DMS53 treated with DMSO at 0.1 percent for 48 hours (cell line): Measurements from ENCODE around the gene CAMK2B.

Experiments
- DNase-seq: peaks from one replicate; lab custom pipeline; 2025; ENCODE audit not compliant: unreplicated experiment; lab: John Stamatoyannopoulos, UW

Gene CAMK2B

GRCh38 chr7:44258423-44258760 is 67.0 kb downstream of the CAMK2B start:
- DNase-seq = no peak

- DNase-seq = peak; percentile 81
Measured at GRCh38 chr7:44257618-44258422, 67.6 kb downstream of the CAMK2B start.

- no peak for DNase-seq
Measured at GRCh38 chr7:44257213-44257612, 68.2 kb downstream of the CAMK2B start.

DNA sequence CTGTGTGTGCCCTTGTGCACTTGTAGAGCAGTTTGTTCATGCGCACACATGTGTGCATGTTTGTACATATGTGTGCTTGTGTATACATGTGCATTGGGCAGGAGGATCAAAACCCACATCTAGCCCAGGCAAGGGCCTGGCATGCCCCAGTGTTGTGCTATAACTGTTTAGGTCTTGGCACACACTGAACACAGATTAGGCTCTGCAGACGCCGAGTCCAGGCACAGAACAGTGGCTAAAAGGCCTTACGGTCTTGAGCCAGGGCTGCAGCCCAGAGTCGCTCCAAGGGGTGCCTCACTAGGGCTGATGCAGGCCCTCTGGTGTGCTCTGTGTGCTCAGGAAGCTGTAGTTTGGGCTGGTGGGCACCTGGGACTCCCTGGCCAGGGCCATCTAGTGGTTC is 68.9 kb downstream of the CAMK2B start:
- DNase-seq = no peak

DNA sequence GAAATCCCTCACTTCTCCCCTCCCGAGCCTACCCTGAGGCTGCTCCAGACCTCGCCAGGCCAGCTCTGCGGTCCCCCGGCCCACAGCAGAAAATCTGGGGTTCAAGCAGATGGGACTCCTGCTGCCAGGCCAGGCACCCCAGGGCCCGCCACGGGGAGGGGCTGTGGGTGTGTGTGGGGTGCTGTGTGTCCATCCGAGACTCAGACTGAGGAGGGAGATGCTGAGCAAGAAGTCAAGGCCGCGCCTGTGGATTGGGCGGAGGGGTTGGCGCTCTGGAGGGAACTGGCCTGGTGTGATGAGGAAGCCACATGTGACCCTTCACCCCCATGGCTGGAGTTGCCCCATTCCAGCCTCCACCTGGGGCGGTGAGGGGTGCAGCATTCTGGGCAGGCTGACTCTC is 73.5 kb downstream of the CAMK2B start:
- DNase-seq = no peak

DNA sequence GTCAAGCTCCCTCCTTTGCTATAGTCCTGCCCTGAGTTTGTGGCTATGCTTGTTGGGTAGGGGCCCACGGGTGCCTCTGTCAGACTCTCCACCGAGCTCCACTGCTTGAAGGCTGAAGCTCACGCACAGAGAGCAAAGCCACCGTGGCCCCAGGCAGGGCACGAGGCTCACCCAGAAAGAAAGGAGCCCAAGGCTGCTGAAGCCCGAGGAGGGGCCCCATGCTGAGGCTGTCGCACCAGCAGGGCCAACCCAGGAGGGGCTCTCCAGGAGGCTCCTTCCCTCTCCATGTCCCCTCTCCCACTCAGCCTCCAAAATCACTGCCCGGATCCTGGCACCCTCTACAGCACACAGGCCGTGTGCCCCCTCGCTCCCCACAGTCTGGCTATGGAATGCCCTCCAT is 74.1 kb downstream of the CAMK2B start:
- no peak for DNase-seq

DNA sequence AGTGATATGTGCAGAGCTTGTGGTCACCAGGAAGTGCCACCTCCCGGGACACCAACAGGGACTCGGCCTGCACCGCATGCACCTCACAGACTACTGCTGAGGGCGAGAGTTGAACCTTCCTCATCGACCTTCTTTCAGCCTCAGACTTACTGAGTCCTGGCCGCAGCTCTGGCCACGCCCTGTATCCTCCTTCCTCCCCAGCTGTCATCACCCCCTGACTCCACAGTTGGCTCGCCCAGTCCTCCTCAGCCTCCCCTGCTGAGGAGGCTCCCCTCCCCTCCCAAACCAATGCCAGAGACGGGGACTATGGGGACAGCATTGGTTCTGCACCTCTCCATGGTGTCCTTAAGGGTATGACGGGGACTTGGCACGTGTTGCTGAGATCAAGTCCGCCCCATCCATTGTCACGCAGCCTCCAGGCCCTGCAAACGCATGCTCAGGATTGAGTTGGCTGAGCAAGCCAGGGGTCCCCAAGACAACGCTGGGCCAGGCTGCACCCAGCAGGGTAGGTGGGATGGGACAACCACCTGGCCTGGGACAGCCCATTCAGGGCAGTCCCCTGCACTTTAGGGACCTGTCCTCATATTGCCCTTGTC is 75.7 kb downstream of the CAMK2B start:
- no peak for DNase-seq

- DNase-seq = no peak
Measured at GRCh38 chr7:44247868-44248651, 77.3 kb downstream of the CAMK2B start.

DNA sequence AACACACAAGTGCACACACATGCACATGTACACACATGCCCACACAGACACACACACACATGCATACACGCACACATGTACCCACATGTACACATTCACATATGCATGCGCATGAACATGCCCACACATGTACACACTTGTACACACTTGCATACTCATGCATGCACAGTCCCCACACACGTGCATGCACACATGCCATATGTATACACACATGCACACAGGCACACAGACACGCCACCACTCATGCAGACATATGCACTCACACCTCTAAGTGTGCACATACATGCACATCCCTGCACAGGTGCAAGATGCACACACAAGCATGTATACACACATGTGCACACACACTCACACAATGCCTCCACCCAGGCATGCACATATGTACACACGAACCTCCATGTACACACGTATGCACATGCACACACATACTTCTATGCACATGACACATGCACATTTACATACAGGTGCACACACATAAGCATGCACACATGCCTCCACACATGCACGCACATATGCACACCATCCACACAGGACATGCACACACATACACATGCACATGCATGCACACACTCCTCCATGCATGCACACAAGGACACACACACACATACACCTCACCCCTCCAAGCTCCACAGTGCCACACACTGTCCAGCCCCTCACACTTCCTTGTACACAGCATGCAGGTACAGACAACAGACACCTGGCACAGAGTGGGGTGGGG is 78.8 kb downstream of the CAMK2B start:
- no peak for DNase-seq

GRCh38 chr7:44244282-44244681 is 81.1 kb downstream of the CAMK2B start:
- no peak for DNase-seq

GRCh38 chr7:44242091-44242490 is 83.3 kb downstream of the CAMK2B start:
- no peak for DNase-seq

GRCh38 chr7:44240983-44241510 is 84.3 kb downstream of the CAMK2B start:
- DNase-seq = peak; percentile 76

- DNase-seq = no peak
Measured at GRCh38 chr7:44240376-44240775, 85.0 kb downstream of the CAMK2B start.

DNA sequence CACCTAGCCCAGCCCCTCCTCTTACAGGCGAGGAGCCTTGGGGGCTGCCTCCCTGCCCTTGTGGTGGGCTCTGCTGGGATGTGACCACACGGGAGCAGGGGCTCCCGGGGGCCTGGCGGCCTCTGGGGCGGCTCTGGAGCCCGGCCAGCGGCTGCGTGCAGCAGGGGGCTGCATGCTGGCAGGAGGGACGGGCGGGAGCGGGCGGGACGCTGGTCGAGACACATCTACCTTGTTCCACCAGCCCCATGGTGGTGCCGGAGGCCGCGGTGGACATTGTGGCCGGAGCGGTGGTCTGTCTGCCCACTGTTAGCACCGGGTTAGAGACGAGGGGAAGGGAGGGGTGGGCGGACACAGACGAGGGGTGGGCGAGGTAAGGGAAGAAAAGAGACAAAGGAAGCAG is 86.0 kb downstream of the CAMK2B start:
- no peak for DNase-seq

- DNase-seq = no peak
Measured at GRCh38 chr7:44238116-44238695, 87.2 kb downstream of the CAMK2B start.

DNA sequence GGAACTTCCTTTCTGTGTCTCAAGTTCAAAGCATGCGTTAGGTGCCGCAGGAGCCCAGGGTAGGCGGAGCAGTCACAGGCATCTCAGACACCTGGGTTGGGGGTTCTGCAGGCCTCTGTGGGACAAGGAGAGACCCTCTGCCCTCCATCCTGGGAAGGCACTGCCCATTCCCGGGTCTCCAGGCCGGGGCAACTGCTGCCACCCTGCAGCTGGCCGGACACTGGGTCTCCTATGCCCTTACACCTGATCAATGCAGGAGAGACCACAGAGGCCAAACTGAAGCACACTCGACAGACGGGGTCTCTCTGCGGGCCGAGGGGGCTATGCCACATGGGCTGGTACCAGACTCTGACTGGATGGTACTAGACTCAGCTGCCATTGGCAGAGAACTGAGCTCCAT is 87.7 kb downstream of the CAMK2B start:
- DNase-seq = no peak

- no peak for DNase-seq
Measured at GRCh38 chr7:44236333-44236728, 89.1 kb downstream of the CAMK2B start.

DNA sequence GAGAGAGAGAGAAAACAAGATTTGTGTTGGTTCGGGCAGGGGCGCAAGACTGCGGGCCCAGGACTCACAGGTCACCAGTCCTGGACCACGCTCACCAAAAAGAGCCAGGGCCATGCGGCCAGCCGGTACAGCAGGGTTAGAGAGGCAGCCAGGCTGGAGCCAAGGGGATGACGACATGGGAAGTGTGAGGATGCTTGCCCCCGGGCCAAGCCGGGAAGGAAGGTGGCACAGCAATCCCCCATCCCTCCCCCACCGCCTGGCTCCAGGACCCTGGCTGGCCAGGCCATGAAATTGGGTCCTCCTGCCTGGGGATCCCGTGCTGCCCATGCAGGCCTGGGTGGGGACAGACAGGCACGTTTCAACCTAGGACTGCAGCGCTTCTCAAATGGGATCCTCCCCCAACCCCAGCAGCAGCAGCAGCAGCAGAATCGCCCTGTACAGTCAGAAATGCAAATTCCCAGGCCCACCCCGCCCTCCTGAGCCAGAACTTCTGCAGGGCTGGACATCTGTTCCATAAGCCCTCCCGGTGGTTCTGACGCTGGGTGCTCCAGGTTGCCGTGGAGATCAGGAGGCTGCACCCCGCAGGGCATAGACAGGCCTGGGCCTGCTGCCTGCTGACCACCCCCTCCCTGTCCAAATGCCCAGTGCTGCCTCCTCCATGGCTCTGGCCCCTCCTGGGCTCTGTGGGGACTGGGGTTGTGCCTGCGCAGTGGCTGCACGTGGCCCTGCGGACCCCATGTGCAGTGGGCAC is 89.6 kb downstream of the CAMK2B start:
- DNase-seq = no peak

- DNase-seq = no peak
Measured at GRCh38 chr7:44235066-44235465, 90.3 kb downstream of the CAMK2B start.
